Pons (tissue), 1 donor: ENCODE data around the gene RNASE8.
A peak's percentile ranks its signal among the peaks of the same experiment; 100 is the strongest.

Source experiments
- DNase-seq: peaks from one replicate; pipeline ENCODE4 v3.0.0-alpha.2; 2016; ENCODE audit warnings: low spot score

Gene RNASE8

GRCh38 chr14:21106498-21107282 lies 49.1 kb downstream of the RNASE8 start:
- peak; percentile 87 for DNase-seq

GRCh38 chr14:21107283-21107800 lies 49.7 kb downstream of the RNASE8 start:
- DNase-seq: no peak
